Right hindlimb (tissue), 1 donor: ENCODE measurements around the gene MAP3K13.
"Not testable (repeated sequence)": the region's sequence is repeated elsewhere in the genome, so short reads cannot be mapped to it uniquely, and the experiment has no call there.

ENCODE experiments used
- DNase-seq: peaks from one replicate; pipeline ENCODE4 v3.0.0-alpha.2; 2018

MAP3K13 gene

DNA sequence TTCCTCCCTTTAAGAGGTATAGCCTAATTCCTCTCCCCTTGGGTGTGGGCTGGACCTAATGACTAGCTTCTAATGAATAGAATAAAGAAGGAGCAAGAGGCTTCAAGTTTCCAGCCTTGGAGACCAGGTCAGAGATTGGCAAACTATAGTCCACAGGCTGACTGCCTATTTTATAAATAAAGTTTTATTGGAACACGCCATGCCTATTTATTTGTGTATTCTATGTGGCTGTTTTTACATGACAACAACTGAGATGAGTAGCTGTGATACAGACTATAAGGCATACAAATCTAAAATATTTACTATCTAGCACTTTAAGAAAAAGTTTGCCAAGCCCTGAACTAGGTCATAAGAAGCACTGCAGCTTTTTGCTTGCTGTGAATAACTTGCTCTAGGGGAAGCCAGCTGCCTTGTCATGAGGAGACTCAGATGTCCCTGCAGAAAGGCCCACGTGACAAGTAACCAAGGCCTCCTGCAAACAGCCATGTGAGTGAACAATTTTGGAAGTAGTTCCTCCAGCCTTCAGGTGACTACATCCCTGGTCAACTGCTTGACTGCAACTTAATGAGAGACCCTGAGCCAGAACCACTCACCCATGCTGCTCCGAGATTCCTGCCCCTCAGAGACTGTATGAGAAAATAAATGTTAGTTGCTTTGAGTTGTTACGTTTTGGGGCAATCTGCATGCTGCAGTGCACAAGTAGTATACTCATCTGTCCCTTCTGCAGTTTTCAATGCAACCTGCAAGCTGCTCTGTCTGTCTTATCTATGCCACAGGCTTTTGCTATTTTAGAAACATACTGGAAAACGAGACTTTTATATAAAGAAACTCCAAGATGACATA is 21.1 kb upstream of the MAP3K13 start:
- no peak for DNase-seq

DNA sequence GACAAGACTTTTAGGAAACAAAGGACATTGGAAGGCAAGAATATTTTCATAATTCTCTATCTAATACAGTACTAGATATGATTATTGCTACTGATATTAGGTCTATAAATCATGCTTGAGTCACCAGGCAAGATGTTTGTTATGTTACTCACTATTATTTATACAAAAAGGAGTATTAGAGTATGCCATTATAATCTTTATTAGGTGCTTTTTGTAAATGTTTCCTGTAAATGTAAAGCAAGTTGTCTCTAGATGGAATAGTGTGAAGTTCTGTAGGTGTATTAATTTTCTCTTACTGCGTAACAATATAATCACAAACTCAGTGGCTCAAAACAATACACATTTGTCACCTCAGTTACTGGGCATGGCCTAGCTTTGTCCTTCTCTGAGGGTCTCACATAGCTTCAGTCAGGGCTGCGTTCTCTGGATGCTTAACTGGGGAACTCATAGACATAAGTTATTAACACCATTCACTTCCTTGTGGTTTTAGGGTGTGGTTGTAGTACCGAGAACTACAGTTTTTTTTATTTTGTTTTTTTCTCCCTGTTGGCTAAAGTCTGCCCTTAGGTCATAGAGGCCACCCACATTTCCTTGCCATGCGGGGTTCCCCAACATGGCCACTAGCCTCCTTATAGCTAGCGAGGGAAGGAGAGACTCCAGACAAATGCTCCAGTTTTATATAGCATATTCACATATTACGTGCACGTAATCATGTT is 20.3 kb upstream of the MAP3K13 start:
- no peak for DNase-seq

DNA sequence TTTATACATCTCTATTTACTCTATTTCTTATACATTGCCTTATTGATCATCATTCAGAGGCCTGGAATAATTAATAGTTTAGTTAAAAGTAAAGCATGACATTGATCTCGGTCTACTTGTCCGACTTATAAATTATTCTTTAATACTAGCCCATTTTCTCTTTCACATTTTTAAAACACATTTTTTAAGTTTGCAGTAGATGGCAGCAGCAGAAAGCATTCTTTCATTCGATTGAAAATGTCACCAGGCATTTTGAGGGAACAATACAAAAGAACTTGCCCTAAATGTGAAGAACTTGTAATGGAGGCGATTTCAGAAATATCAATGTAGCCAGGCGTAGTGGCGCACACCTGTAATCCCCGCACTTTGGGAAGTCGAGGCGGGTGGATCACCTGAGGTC is 15.5 kb upstream of the MAP3K13 start:
- no peak for DNase-seq

DNA sequence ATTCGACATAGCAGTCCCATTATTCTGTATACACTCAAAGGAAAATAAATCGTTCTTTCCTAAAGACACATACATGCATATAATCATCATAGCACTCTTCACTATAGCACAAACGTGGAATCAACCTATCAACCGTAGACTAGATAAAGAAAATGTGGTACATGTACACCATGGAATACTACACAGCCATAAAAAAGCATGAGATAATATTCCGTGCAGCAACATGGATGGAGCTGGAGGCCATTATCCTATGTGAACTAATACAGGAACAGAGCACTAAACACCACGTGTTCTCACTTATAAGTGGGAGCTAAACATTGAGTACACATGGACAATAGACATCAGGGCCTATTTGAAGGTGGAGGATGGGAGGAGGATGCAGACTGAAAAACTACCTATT is 12.1 kb upstream of the MAP3K13 start:
- DNase-seq: no peak

DNA sequence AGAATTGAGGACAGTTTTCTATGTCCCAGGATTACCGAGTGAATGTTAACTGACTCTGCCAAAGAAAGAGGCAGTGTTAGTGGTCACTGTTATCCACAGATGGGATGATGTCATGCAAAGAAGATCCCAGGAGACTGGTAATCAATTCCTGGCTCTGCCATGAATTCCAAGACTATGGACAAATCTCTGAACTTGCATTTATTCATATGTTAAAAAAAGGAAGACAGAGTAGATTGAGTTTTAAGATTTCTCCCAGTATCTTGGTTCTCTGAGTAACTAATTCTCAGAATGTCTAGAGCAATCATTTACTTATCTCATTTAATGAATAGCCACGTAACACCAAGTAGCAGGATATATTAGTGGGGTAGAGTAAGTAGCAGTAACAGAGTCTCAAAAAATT is 11.5 kb upstream of the MAP3K13 start:
- no peak for DNase-seq

DNA sequence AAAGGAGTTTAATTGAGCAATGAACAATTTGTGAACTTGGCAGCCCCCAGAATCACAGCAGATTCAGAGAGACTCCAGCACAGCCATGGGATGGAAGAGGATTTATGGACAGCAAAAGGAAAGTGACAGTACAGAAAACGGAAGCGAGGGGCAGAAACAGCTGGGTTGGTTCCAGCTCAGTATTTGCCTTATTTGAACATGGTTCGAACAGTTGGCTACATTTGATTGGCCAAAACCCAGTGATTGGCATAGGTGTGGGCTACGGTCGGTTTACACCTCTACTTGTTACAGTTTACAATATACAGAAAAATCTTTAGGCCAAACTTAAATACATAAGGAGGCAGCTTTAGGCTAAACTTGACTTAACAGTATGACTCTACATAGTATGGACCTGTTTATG is 9.7 kb upstream of the MAP3K13 start:
- no peak for DNase-seq

DNA sequence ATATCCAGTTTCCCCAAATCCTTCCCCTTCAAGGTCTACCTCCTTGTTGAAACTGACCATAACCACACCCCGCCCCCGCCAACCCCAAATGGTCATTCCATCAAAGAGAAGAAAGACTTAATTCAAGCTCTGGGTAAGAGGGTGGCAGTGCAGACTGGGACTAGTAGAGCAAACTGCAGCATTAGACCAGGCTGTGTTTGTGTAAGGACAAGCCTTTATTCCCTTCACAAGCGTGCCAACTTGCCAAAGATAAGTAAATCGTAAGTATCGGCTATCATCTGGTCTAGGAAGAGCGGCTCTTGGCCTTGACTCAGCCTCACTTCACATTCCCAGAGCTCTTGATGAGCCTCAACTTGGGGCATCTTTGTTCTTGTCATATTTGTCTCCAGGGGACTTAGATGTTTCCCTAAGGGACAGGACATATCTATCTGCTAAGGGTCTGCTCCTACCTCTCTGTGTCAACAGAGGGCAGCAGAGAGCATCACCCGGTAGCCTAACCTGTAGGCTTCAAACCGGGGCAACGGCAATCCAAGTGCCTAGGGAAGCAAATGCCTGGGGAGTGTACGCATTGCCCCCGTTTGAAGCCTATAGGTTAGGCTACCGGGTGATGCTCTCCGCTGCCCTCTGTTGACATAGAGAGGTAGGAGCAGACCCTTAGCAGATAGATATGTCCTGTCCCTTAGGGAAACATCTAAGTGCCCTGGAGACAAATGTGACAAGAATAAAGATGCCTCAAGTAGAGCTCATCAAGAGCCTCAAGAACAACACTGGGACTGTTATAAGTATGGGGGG is 8.9 kb upstream of the MAP3K13 start:
- peak; percentile 30 for DNase-seq

DNA sequence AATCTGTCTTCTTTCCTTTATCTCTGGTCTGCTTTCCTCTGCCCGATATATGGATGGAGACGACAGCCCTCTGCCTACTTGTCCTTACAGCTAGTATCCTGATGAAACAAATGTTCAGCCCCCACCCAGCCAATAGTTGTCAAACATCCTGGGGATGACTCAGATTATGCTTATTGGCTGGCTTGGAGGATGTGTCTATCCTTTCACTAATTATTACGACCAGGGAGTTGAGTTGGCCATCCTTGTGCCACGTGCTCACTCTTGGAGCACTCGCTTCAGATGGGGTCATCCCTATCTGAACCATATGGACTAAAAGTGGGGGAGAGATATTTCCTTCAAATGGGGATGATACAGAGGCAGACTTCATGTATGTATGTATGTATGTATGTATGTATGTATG is 6.4 kb upstream of the MAP3K13 start:
- no peak for DNase-seq

DNA sequence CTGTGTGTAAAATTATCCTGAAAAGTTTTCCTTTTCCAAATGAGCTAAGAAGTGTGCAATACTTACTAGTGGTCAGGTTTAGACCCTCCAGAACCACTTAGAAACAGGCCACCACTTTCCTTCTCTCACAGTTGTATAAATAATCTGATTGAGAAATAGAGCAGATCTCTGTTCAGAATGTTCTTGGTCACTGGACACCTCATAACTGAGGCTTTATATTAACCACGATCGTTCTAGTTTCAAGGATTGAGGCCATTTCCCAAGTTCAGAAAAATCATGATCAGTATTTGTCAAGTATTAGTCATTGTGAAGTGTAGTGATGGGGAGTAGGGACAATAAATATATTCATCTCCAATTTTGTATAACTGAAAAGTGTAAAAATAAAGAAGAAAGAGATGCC is 1.0 kb upstream of the MAP3K13 start:
- no peak for DNase-seq

DNA sequence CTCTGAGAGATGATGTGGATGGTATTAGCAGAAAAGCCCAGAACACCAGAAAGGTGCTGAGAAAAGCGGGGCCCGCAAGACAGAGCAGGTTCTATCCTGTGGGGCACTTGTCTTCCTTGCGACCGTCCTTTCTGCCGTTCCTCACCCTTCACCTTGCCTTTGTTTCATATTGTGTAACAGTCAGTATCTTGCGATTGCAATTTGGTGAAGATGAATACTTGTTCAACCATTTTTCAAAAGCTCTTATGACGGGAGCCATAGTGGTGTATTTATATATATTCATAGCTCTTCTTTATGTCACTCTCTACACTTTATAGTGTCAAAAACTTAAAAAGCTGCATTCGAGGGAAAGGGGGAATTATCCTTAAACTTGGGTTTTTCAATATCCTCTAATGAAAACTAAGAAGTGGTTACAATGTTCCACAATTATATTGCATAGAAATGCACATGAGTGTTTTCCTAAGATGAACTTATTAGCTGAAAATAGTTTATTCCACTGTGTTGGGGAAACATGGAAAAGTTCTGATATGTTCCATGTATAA is 797 bp downstream of the MAP3K13 start:
- DNase-seq: no peak

DNA sequence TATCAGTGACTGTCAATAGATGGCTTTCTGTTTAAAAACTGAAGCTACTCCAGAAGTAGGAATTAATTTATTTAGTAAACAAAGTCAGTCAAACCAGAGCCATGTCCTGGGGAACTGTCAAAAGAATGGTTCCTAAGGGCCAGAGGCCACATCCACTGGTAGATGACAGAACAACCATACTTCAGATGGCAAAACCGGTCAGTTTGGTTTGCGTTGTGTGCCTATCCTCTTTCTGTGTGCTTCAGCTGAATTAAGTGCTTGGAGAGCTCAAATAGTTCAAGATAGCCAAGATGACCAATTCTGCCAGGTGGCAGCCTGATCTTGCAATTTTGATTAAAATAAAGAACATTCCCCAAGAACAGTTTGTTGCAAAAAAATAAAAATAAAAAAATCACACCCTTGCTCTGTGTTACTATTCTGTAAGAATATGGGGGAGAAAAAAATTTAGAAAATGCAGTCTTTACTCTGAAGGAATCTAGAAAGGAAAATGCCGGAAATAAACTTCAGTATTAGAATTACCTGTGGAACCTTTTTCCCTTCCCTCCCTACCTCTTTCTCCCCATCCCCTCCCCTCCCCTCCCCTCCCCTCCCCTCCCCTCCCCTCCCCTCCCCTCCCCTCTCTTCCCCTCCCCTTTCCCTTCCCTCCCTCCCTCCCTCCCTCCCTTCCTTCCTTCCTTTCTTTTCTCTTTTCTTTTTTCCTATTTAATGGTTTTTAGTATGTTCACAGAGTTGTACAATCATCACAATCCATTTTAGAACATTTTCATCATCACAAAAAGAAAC is 2.5 kb downstream of the MAP3K13 start:
- DNase-seq: no peak

DNA sequence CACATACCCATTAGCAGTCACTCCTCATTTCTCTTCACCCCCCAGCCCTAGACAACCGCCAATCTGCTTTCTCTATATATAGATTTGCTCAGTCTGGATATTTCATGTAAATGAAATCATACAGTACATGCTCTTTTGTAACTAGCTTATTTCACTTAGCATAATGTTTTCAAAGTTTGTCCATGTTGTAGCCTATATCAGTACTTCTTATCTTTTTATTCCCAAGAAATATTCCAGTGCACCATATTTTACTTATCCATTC is 3.1 kb downstream of the MAP3K13 start:
- no peak for DNase-seq

DNA sequence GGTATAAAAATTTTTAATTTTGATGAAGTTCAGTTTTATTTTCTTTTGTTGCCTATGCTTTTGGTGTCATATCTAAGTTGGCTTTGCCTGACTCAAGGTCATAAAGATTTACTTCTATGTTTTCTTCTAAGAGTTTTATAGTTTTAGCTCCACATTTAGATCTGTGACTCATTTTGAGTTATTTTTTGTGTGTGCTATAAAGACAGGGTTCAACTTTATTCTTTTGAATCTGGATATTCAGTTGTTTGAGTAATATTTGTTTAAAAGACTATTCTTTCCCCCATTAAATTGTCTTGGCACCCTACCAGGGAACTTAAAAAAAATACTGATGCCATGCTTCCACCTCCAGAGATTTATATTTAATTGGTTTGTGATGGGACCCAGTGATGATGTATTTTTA is 4.0 kb downstream of the MAP3K13 start:
- no peak for DNase-seq

DNA sequence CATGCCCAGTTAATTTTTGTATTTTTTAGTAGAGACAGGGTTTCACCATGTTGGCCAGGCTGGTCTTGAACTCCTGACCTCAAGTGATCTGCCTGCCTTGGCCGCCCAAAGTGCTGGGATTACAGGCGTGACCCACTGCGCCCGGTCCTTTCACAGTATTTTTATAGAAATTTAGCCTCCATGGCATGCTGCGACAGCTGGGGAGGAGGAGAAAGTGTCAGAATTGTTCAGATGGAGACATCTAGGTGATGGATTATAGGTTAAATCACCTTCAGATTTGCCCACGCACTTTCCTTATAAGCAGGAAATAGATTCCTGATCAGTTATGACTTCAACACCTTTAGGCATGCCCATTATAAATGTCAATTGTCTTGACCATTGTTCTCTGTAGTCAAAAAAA is 7.4 kb downstream of the MAP3K13 start:
- not testable (repeated sequence) for DNase-seq

DNA sequence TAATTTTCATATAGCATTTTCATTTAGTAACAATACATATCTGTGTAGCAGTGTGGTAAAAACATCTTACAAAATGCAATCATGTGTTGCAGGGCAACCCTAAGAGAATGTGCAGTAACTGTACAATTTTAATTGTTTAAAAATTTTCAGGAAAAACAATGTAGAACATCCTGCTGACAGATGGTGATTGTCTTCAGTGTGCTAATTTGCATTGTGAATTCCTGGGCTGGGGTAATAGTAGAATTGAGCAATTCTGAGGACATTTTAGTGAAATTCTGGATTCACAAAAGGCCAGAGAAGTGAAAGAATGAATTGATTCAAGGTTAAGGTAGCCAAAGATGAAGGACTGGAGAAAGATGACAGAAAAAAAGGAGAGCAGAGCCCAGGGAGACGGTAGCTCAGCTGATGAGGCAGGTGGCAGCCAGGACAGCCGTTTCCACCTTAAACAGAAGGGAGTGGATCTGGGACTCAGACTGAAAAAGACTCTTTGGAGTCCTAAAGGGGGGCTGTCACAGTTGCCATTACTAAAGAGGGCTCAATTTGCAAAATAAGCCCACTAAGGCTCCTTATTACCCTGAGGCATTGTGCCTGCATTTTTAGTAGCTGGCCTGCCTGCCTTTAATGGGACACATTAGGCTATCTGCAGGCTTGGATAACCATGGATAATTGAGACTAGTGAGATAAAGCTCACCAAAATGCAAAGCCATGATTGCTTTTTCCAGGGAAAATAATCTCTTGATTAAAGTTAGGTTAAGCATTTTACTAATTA is 8.6 kb downstream of the MAP3K13 start:
- DNase-seq: no peak

DNA sequence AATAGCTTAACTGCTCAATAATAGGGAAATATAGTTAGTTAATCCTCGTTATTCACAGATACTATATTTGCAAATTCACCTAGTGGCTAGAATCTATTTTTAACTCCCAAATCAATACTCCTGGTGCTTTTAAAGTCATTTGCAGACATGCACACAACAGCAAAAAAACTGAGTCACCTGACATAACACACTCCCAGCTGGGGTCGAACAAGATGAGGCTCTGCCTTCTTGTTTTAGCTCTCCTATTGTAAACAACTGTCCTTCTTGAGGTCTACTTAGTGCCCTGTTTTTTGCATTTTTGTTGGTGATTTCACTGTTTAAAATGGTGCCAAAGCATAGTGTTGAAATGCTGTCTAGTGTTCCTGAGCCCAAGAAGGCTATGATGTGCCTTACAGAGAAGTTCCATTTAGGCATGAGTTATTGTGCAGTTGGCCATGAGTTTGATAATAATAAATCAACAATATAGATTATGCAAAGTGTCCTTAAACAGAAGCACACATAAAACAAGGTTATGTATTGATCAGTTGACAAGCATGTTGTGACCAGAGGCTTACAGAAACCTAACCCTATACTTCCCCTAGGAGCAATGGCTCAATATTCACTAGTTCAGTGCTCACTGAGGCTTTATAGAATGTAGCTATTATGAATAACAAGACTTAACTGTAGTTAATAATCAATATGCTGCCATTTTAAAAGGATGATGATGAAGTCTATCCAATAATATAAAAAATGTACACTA is 18.6 kb downstream of the MAP3K13 start:
- DNase-seq: no peak

DNA sequence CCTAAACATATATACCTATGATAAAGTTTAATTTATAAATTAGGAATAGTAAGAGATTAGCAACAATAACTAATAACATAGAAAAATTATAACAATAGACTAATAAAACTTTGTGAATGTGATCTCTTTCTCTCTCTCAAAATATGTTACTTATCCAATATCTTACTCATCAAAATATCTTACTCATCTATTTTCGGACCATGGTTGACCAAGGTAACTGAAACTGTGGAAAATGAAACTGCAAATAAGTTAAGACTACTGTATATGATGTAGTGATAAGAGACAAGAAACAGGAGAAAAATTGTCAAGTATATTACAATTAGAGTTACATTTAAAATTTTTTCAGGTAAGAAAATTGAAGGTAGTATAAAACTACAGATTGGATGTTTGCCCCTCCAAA is 19.2 kb downstream of the MAP3K13 start:
- no peak for DNase-seq

DNA sequence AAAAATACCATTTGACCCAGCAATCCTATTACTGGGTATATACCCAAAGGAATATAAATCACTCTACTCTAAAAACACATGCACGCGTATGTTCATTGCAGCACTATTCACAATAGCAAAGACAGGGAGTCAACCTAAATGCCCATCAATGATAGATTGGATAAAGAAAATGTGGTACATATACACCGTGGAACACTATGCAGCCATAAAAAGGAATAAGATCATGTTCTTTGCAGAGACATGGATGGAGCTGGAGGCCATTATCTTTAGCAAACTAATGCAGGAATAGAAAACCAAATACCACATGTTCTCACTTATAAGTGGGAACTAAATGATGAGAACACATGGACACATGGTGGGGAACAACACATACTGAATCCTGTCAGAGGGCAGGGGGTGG is 23.6 kb downstream of the MAP3K13 start:
- not testable (repeated sequence) for DNase-seq

DNA sequence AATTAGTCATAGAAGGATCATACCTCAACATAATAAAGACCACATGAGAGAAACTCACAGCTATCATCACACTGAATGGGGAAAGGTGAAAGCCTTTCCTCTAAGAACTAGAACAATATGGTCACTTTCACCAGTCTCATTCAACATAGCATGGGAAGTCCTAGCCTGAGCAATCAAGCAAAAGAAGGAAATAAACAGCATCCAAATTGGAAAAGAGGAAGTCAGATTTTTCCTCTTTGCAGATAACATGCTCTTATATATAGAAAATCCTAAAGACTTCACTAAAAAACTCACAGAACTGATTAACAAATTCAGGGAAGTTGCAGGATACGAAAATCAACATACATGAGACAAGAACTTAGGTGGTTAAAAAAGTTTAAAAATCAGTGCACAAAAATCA is 24.7 kb downstream of the MAP3K13 start:
- DNase-seq: no peak

DNA sequence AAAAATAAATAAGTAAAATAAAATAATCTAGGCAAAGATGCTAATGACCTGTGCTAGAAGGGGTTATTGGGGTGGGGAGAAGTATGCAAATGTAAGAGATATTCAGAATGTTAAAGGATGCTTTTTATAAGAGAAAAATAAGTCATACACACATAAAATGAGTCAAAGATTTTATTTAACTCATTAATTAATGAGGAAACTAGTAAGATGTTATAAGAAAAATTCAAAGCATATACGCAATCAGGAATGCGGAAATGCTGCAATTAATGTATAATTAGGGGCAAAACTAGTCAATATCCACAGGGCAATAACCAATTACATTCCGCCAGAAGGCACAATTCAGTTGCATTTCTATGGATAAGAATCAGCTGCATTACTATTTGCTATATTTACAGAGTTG is 30.1 kb downstream of the MAP3K13 start:
- DNase-seq: no peak

DNA sequence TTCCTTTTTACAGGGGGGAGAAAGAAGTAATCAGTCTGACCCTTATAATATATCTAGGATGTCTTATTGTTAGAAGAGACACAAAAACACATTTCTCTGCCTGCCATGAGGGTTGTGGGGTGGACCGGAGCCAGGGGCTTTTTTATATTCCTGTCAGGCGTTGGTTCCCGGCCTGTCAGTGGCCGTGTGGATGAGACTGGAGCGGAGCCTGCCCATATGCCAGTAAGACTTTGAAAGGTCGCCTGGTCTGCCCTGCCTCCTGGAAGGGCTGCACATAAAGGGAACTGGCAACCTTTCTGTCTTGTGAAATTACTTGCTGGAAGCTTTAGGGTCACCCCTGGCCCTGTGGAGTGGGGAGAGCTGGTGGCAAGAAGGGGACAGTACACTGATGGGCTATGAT is 34.7 kb downstream of the MAP3K13 start:
- DNase-seq: no peak
